Left colon (tissue), 2 donors: ENCODE data around the gene KRTAP26-1. TPM values are rescaled to one million over a fixed set of nuclear protein-coding genes. Genes with fewer than 3 reads are reported as not detected.

Source experiments
- ATAC-seq: fragments of 200-7000 bp; cut with Tn5 transposase; one replicate; pipeline ENCODE4 v1.9.1; 2020; ENCODE audit warnings: mild to moderate bottlenecking, moderate library complexity
- DNase-seq, 2 donors: peaks; one replicate each; pipeline ENCODE4 v3.0.0-alpha.2; 2020
- intact Hi-C, 2 donors: fragments of 100-400 bp; cut with DNase I in 1 of 2; cut with micrococcal nuclease in 1 of 2; formaldehyde crosslinking; loops; one replicate each; pipeline versions ENCODE4 v1.11.2 to v1.14.0; 2022; cut with DNase I, micrococcal nuclease
- long read RNA-seq: library from polyadenylated mRNA; unstranded; transcript quantifications from one replicate; pipeline ENCODE4 v2.0.0, GENCODE V29; 2021
- total RNA-seq, 2 donors: library from RNA; stranded (reverse); fragmentation: NEBNext Ultra II Directional; extraction: Animal tissue kit (Norgen Biotek cat#: 25700); gene quantifications; one replicate each; pipeline ENCODE4 v1.2.1, GENCODE V29; 2021
- donor health status: DM: no; HTN: no; CAD: no.
- donor health status: DM: yes; HTN: yes; CAD: no.

The KRTAP26-1 gene, protein sequence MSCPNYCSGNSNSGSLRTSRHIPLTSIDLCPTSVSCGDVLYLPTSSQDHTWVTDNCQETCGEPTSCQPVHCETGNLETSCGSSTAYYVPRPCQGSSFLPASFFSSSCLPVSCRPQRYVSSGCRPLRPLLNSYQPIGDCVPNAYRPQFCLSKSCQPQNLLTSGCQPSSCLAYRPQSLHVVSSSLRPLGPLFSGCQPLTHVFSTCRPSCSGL
- not detected for total RNA-seq
- long read RNA-seq, result 0 reads

DNA sequence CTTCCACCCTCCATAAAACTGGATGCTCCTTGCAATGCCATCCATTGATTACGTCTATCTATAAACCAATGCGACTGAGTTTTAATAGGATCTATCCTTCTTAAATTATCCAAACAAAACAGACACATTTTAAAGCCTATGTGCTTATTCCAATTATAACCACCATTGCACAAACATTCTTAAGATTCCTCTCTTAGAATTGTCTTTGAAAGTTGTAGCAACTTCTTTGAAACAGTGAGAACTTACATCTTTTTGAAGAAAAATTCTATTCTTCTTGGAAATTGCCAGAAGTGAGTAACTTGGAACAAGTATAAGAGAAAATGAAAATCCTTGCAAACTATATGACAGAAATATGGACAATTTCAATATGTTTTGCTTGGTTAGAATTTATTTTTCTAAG lies at the start of gene KRTAP26-1:
Gene KRTAP26-1, minus strand, starts transcription at position 101 of the 400 bp plus-strand sequence. CDS start 280 bp downstream, outside the sequence.
- ATAC-seq, result no peak
- DNase-seq, result no peak
- intact Hi-C loops, result no loop called here

DNA sequence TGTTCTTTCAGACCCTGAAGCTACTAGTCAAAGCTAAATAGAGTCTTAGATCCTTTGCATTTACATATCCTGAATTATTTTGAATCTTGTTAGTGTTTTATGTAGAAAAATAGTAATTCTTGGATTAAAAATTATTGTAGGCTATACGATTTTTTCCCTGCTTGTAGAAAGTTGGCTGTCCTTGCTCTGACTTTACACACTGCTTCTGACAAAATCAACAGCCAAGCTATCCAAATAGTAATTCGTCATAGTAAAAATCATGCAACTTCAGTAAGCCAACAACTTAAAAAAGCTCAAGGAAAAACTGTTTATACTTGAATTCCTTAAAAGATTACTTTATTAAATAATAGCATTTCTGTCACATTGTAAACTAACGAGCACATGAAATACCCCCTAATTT lies 35.8 kb upstream of the KRTAP26-1 start:
- no peak for ATAC-seq
- no peak for DNase-seq
- intact Hi-C loops, result no loop called here

DNA sequence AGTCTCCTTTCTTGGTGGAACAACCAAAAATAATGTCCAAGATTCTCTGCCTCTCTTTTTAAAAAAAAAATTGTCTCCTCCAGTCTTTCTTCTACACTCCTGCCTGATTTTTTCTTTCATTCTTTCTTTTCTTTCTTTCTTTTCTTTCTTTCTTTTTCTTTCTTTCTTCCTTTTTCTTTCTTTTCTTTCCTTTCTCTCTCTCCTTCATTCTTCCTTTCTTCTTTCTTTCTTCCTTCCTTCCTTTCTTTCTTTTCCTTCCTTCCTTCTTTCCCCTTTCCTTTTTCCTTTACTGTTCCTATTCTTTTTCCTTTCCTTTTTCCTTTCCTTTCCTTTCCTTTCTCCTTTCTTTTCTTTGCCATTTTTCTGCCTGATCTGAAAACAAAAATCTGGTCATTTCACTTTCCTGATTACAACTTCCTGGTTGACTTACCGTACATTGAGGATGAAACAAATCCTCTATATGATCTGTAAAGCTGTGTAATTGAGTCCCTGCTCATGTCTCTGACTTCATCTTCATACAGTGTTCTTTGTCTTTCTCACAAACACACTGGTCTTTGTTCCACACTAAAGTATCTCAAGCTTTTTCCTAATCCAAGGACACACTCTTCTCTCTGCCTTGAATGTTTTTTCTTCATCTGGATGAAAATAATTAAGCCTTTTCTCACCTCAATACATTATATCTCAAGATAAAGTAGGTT lies 34.3 kb upstream of the KRTAP26-1 start:
- intact Hi-C loops, result no loop called here
- ATAC-seq (no peak), DNase-seq (no peak)

DNA sequence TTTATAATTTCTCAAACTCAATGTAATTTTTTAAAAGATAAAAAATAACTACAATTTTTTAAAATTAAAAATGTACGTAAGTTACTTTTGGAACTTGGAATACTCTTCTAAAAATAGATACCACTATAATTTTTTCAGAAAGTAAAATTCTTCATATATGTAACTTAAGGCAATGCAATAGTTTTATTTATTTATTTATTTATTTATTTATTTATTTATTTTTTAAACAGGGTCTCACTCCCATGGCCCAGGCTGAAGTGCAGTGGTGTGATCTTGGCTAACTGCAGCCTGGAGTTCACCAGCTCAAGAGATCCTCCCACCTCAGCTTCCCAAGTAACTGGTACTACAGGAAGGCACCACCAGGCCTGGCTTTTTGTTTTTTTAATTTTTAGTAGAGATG lies 31.4 kb upstream of the KRTAP26-1 start:
- intact Hi-C loops, result no loop called here
- ATAC-seq (no peak), DNase-seq (no peak)

DNA sequence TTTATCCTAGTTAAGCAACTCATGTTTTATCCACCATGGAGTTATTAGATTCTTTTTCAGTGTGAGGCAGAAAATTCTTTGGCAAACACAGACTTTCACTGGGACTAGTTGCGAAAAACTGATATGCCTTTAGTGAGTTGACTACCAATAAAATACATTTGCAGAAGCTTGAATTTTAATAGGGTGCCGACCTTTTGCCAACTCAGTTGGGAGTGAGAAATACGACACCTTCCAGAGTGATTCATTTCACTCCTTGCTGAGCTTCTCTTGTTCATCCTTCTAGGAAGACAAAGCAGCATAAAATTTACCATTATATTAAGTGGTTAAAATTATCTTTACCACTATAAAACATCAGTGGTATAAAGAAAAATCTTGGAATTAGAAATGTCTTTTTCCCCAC lies 29.5 kb upstream of the KRTAP26-1 start:
- intact Hi-C loops, result loop anchor here in 1 of 2 donors (10.0 kb wide), 1 partner anchor 735 kb away; no protein-coding TSS in a partner anchor
- DNase-seq, result no peak
- no peak for ATAC-seq

DNA sequence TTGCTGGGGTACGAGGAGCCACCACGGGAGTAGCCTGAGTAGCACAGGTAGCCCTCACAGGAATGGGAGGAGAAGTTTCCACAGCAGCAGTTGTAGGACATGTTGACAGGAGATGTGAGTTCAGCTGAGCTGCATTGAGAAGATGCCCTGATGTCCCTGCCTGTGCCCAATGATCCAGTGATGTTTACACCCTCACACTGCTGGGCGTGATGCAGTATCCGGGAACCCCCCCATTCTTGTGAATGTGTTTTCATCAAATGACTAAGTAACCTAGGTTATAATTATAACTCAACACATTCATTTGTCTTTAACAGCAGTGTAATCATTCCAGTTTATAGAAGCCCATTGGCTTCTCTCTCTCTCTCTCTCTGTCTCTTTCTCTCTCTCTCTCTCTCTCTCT lies 28.4 kb upstream of the KRTAP26-1 start, which contains the start of gene KRTAP23-1:
Gene KRTAP23-1, minus strand, starts transcription at position 101 of the 400 bp plus-strand sequence. Its CDS starts 0 bp downstream, at position 101.
- intact Hi-C loops, result loop anchor here in 1 of 2 donors (10.0 kb wide), 1 partner anchor 736 kb away; no protein-coding TSS in a partner anchor
- ATAC-seq (no peak), DNase-seq (no peak)

DNA sequence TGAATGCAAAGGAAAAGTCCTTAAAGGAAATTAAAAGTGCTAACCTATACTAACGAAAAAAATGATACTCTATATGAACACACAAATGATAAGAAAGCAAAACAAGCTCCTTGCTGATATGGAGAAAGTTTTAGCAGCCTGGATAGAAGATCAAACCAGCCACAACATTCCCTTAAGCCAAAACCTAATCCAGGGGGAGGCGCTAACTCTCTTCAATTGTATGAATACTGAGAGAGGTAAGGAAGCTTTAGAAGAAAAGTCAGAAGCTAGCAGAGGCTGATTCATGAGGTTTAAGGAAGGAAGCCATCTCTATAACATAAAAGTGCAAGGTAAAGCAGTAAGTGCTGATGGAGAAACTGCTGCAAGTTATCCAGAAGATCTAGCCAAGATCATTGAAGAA lies 24.9 kb upstream of the KRTAP26-1 start:
- DNase-seq, result no peak
- no peak for ATAC-seq
- intact Hi-C loops, result loop anchor here in 1 of 2 donors (10.0 kb wide), 1 partner anchor 740 kb away; no protein-coding TSS in a partner anchor

DNA sequence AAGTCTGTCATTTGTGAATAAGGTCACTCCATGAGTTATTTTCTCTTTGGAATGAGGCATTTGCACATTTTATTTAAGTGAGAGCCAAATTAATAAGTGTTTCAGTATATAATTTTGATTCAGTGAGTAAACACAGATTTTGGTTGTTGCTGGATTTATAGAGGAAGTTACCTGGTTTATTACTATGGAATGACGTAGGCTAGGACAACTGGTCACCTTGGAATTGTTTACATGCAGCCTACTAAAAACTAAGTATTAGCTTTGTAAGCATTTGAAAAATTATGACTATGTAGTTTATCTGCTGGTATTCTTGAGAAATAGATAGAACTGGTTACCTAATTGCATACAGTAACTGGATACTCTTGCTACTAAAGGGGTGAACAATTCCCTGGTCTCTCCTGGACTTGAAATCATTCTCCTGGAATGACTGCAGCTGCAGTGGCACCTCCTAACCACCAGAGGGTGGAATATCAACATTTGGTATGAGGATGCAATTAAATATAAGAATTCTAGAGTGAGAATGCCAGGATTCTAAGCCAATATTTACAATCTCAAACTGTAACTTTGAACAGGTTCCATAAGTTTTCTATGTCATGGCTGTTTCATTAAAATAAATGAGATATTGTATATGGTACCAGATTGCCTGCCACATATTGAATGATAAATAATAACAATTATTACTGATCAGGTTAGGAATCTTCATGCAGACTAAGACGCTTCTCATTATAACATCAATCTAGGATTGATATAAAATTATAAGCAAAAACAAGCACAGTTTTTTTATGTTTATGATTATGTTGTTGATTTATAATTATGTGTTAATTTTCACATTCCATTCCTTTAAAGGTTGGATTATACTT lies 20.8 kb upstream of the KRTAP26-1 start:
- DNase-seq (peak; percentile 28 to 46), ATAC-seq (peak; percentile 60)
- intact Hi-C loops, result loop anchor here in 1 of 2 donors (10.0 kb wide), 1 partner anchor 744 kb away; no protein-coding TSS in a partner anchor

DNA sequence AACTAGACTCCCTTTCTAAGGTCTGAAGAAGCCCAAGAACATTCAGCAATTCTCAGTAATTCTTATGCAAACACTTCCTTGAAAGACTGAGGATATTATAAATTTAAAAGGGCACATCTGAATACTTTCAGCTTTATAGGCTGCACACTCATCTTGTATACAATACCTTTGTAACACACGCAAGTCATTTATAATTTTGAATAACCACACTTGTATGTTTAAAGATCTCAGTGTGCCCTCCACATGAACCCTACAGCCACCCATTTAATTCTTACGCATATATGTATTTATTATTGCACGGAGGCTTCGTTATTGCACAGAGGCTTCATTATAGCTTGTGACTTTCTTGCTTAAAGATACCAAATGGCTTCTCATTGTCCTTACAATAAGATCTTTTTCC lies 18.6 kb upstream of the KRTAP26-1 start:
- DNase-seq (no peak), ATAC-seq (no peak)
- intact Hi-C loops, result no loop called here

DNA sequence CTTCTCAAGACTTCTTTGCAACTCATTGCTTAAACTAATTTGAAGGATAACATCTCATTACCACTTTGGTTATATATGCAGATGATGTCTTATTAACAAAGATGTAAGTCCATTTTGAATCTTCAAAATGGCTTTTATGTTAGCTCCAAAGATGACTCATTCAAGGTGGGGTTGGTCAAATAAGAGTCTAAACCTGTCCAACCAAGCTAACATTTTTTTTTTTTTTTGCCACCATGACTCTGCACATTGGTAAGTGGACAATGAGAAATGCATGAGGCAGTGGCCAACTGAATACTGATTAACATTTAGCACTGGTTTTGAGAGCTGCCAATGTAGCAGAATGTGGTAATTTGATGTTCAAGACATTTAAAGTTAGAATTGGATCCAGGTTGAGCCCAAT lies 17.7 kb upstream of the KRTAP26-1 start:
- no peak for ATAC-seq
- intact Hi-C loops, result no loop called here
- no peak for DNase-seq

DNA sequence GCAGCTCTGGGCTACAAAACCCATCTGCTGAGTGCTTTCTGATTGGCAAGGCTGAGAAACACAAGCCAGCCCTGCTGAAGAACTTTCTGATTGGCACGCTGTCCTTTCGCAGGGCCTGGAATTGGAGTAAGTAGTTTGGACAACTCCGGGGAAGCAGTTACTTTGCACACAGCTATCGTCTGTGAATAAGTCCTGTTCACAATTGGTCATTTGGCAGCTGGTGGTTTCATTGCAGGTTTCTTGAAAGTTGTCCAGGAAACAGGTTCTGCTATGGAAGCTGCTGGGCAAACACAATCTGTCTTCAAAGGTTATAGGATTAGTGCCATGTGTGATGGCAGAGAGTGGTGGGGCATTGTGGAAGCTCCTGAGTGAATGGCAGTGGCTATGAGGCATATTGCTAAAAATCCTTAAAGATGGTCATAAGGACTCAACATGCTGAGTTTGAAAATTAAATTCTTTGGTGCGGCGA lies 17.2 kb upstream of the KRTAP26-1 start, which contains the start of gene KRTAP27-1:
Gene KRTAP27-1, minus strand, starts transcription at position 419 of the 469 bp plus-strand sequence. Its CDS starts 26 bp downstream, at position 393.
- intact Hi-C loops, result no loop called here
- no peak for ATAC-seq
- no peak for DNase-seq

DNA sequence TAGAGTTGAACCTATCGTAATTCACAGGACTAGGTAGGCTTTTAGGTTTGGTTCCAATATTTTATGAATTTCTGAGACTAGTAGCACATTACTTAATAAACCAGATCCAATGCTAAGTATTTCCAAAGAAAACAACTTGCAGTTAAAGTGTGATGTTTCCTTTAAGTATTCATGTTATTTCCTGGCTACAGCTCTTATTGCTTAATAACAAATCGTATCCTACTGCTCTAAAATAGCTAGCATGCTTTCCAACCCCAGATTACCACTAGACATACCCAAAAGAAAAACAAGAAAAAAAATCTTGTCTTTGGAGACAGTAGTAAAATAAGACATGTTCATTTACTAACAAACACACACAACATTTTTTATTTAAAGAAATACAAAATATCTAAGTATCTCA lies 16.5 kb upstream of the KRTAP26-1 start:
- ATAC-seq, result no peak
- intact Hi-C loops, result no loop called here
- no peak for DNase-seq

DNA sequence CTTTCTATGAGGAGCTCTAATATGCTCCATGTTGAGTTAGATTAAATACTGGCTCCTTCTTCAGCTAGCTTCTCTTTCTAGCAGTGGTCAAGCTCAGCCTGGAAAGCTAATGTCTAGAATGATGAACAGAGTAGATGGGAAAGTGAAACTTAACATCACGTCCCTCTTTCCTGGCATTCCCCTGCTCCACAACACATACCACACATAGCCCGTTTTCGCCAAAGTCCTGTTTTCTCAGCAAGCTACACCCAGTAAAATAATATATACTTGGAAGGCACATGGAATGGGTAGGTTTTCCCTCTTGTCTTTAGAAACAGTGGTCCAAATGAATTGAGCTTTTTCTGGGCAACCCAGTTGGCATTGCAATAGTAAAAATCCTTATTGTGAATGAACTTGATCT lies 13.6 kb upstream of the KRTAP26-1 start:
- intact Hi-C loops, result no loop called here
- ATAC-seq, result no peak
- DNase-seq, result no peak

DNA sequence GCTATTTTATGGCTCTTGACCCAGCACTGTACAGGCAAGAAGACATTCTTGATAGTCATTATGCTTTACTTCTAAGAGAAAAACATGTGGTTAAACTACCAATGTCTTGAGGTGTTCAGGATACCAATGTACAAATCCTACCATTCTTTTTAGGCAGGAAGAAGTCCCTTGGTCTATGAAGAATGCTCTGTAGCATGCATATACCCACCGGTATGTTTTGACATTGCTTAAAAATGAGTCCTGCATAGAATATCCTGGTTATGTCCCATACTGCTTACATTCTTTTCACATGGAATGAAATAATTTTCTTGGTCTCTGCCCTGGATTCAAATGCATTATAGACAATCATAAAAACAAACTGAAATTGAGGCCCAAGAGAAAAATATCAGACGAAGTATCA lies 12.6 kb upstream of the KRTAP26-1 start:
- intact Hi-C loops, result no loop called here
- ATAC-seq, result no peak
- DNase-seq, result no peak

DNA sequence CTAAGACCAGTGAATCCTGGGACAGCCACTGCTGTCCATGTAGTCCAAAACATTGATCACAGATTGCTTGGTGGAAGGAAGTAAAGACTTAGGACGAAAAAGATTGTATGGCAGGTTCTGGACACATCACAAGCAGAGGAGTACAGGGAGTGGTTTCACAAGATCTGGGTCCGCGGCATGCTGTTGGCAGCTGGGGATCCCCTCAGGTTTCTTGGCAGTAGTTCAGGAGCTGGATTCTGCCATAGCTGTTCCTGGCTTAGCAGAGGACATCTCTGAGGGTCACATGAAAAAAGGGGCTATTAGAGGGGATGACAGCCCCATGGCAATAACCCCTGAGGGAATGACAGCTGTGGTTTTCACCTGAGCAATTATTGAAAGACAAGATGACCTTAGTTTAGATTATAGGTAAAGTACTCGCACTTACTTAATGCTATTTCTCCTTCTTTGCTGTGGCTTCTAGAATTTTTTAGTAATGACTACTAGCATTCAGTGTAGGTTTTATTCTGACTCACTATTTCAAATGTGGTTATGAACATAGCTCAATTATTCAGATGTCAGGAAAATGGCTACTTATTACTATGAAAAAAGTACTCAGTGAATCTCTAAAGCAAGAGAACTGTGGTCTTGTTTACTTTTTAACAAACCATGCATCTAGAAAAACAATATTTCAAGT lies 9.2 kb upstream of the KRTAP26-1 start:
- no peak for ATAC-seq
- intact Hi-C loops, result no loop called here
- no peak for DNase-seq

DNA sequence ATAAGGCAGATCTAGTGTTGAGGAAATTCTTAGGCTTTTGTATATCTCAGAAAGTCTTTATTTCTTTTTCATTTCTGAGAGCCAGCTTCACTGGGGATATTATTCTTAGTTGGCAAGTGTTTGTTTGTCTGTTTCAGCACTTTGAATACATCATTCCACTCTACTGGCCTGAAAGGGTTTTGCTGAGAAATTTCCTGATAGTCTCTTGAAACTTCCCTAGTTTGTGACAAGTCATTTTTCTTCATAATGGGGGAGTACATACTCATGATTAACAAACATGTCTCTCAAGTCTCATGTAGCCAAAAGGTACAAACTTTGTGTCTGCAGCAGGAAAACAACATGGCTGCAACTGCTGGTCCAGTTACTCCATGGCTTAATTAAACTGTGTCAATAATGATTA lies 6.3 kb upstream of the KRTAP26-1 start:
- ATAC-seq (no peak), DNase-seq (no peak)
- intact Hi-C loops, result no loop called here

DNA sequence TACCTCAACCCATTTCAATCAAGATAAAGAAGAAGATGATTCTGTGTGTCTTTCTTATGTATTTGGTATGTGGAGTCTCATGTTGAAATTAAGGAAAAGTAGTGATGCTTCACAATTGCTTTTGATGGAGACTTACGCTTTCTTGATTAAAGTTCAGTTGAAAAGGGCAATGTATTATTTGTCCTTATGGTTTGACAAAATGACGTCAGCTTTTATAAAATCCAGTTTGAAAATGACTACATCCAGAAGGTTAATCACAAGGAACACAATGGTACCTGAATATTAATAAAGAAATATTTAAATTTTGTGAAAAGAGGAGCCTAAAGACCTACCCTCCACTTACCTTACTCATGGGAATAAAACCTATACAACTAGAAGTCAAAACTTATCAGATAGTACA lies 4.4 kb downstream of the KRTAP26-1 start:
- intact Hi-C loops, result no loop called here
- DNase-seq (no peak), ATAC-seq (no peak)

DNA sequence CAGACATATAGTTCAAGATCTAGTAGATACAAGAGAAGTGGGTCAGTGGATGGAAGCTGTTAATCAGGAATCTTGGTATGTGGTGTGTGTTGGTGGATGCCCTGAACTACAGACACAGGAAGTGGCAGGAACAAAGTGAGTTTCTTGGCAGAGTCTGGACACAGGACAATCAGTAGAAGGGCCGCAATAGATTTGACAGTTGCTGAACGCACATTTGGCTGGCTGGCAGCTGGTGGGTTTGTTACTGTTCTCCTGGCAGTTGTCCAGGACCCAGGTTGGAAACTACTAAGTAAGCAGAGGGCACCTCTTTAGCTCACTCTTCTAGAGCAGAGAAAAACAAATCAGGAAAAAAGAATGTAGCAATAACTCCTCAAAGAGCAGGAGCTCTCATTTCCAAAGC lies 13.2 kb downstream of the KRTAP26-1 start:
- intact Hi-C loops, result no loop called here
- DNase-seq (no peak), ATAC-seq (no peak)

DNA sequence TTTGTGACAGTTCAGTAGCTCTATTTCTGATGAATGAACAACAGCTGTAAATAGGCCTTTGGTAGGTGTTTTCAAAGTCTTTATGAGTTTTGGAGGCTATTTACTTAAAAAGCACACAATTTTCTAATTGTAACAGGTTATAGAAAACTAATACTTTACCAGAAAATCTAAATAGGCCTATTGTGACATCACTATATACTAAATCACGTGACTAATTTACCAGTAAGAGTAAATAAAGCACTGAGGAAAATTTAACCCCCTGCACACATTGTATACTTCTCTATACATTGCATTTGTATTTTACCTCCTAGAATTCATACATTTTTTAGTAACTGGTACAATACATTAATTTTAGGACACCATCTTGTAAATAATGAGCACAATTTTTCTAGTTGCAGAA lies 15.0 kb downstream of the KRTAP26-1 start:
- DNase-seq (no peak), ATAC-seq (no peak)
- intact Hi-C loops, result no loop called here
